ENCODE measurements around the gene CISD3.

The CISD3 gene

DNA sequence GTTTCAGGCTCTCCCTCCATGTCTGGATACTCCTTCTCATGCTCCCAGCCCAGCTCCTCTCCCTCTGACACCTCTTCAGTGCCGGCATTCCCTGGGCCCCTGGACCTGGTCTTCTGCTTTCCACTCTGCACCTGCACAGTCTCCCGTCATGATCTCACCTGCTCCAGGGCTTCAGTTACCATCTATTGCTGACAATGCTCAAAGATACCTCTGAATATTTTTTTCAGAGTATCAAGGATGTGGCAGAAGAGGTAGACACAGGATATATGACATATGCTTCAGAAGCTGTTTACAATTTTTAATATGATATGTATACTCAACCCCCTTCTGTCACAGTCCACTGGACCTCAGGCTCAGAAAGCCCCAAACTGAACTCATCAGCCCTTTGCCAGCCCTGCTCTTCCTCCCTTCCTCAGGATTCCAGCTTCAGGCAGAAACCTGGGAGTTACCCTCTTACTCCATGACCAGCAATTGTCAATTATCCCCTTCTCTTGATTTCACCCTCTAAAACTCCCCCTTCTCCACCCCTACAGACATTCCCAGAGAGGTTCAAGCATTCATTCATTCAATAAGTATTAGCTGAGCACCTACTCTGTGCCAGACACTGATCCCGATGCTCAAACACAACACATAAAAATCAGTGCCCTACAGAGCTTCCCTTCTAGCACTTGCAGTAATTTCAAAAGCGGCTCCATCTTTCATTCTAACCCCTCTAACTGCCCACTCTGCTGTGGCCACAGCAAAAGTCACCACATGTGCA is 32.9 kb upstream of the CISD3 start:
- H3K4me1 ChIP-seq (ENCODE audit: insufficient read depth, insufficient read length) = peaks cover 2% of the 10 kb centered on the region
- H3K36me3 ChIP-seq (ENCODE audit: insufficient read depth, insufficient read length, low read length) = no peaks in the 10 kb centered on the region
- no peak overlapping the region for H3K9ac ChIP-seq (ENCODE audit: insufficient read length, low read depth)
- H3K9me3 ChIP-seq (ENCODE audit: insufficient read depth, low read length) = no peaks in the 10 kb centered on the region
- no peak for DNase-seq (ENCODE audit: low read depth, low spot score)
- peaks cover 56% of the 10 kb centered on the region for H3K27me3 ChIP-seq (ENCODE audit: insufficient read depth, insufficient read length)
- H3K4me3 ChIP-seq (ENCODE audit: insufficient read length, low read depth) = no peak overlapping the region
- TF ChIP-seq SUZ12 (IDR thresholded peaks at IDR 0.05; ENCODE audit: extremely low read depth, insufficient read depth, insufficient read length) (no peak), ZNF274 (IDR thresholded peaks at IDR 0.05; ENCODE audit: low read depth, low read length) (no peak), YY1 (IDR thresholded peaks at IDR 0.05; ENCODE audit: insufficient read depth, insufficient read length) (no peak)

- no peak overlapping the region for H3K4me3 ChIP-seq (ENCODE audit: insufficient read length, low read depth)
- TF ChIP-seq ZNF274 (IDR thresholded peaks at IDR 0.05; ENCODE audit: low read depth, low read length) = no peak
- TF ChIP-seq YY1 (IDR thresholded peaks at IDR 0.05; ENCODE audit: insufficient read depth, insufficient read length) = no peak
- TF ChIP-seq SUZ12 (IDR thresholded peaks at IDR 0.05; ENCODE audit: extremely low read depth, insufficient read depth, insufficient read length) = no peak
- H3K36me3 ChIP-seq (ENCODE audit: insufficient read depth, insufficient read length, low read length) = no peaks in the 10 kb centered on the region
- no peak for DNase-seq (ENCODE audit: low read depth, low spot score)
- peaks cover 69% of the 10 kb centered on the region for H3K27me3 ChIP-seq (ENCODE audit: insufficient read depth, insufficient read length)
- H3K9me3 ChIP-seq (ENCODE audit: insufficient read depth, low read length) = no peaks in the 10 kb centered on the region
- peaks cover 10% of the 10 kb centered on the region for H3K4me1 ChIP-seq (ENCODE audit: insufficient read depth, insufficient read length)
- no peak overlapping the region for H3K9ac ChIP-seq (ENCODE audit: insufficient read length, low read depth)
Measured at GRCh38 chr17:38698760-38699159, 31.4 kb upstream of the CISD3 start.

DNA sequence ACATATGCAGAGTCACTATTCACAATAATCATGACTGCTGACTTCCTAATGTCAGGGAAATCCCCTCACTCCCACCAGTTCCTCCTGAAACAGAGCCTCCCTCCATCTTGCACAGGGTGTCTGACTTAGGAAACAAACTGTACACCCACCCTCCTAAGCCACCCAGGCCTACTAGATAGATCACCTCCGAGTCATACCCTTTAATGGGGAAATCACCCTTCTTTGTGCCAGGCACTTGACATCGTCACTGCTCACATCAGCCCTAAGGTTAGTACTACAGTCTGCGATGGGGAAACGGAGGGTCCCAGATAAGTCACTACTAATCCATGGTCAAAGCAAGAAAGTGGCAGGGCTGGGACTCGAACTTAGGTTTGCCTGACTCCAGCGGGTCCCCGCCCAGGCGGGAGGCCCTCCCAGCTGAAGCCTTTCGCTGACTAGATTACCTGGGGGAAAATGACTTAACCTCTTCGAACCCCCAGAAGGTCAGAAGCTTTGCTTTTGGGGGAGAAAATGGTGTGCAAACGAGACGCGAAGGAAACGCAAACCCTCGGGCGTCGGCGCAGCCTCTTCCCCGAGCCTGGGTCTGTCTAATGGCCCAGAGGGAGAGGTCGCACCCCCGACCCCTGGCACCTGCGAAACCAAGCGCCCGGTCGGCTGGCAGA is 28.5 kb upstream of the CISD3 start:
- H3K9me3 ChIP-seq (ENCODE audit: insufficient read depth, low read length) = no peaks in the 10 kb centered on the region
- peaks cover 20% of the 10 kb centered on the region for H3K4me1 ChIP-seq (ENCODE audit: insufficient read depth, insufficient read length)
- H3K27me3 ChIP-seq (ENCODE audit: insufficient read depth, insufficient read length) = peaks cover 84% of the 10 kb centered on the region
- no peaks in the 10 kb centered on the region for H3K36me3 ChIP-seq (ENCODE audit: insufficient read depth, insufficient read length, low read length)
- peak overlapping the region; percentile 76 for H3K9ac ChIP-seq (ENCODE audit: insufficient read length, low read depth)
- H3K4me3 ChIP-seq (ENCODE audit: insufficient read length, low read depth) = peak overlapping the region; percentile 69
- no peak for DNase-seq (ENCODE audit: low read depth, low spot score)
- TF ChIP-seq YY1 (IDR thresholded peaks at IDR 0.05; ENCODE audit: insufficient read depth, insufficient read length) (no peak), ZNF274 (IDR thresholded peaks at IDR 0.05; ENCODE audit: low read depth, low read length) (no peak), SUZ12 (IDR thresholded peaks at IDR 0.05; ENCODE audit: extremely low read depth, insufficient read depth, insufficient read length) (no peak)

GRCh38 chr17:38702166-38702915 is 27.8 kb upstream of the CISD3 start:
- Histone ChIP-seq H3K9ac (ENCODE audit: insufficient read length, low read depth) (peak overlapping the region; percentile 76), H3K4me3 (ENCODE audit: insufficient read length, low read depth) (peak overlapping the region; percentile 69), H3K9me3 (ENCODE audit: insufficient read depth, low read length) (no peaks in the 10 kb centered on the region), H3K27me3 (ENCODE audit: insufficient read depth, insufficient read length) (peaks cover 84% of the 10 kb centered on the region), H3K36me3 (ENCODE audit: insufficient read depth, insufficient read length, low read length) (peaks cover under 1% of the 10 kb centered on the region), H3K4me1 (ENCODE audit: insufficient read depth, insufficient read length) (peaks cover 21% of the 10 kb centered on the region)
- TF ChIP-seq SUZ12 (IDR thresholded peaks at IDR 0.05; ENCODE audit: extremely low read depth, insufficient read depth, insufficient read length) (peak; percentile 33), YY1 (IDR thresholded peaks at IDR 0.05; ENCODE audit: insufficient read depth, insufficient read length) (no peak)
- DNase-seq (ENCODE audit: low read depth, low spot score) = no peak

GRCh38 chr17:38702916-38703741 is 27.0 kb upstream of the CISD3 start:
- no peak for TF ChIP-seq YY1 (IDR thresholded peaks at IDR 0.05; ENCODE audit: insufficient read depth, insufficient read length)
- TF ChIP-seq SUZ12 (IDR thresholded peaks at IDR 0.05; ENCODE audit: extremely low read depth, insufficient read depth, insufficient read length) = peak; percentile 22
- TF ChIP-seq ZNF274 (IDR thresholded peaks at IDR 0.05; ENCODE audit: low read depth, low read length) = no peak
- peak overlapping the region; percentile 76 for H3K9ac ChIP-seq (ENCODE audit: insufficient read length, low read depth)
- H3K36me3 ChIP-seq (ENCODE audit: insufficient read depth, insufficient read length, low read length) = peaks cover 8% of the 10 kb centered on the region
- H3K27me3 ChIP-seq (ENCODE audit: insufficient read depth, insufficient read length) = peaks cover 84% of the 10 kb centered on the region
- H3K4me3 ChIP-seq (ENCODE audit: insufficient read length, low read depth) = peak overlapping the region; percentile 69
- H3K9me3 ChIP-seq (ENCODE audit: insufficient read depth, low read length) = no peaks in the 10 kb centered on the region
- peaks cover 24% of the 10 kb centered on the region for H3K4me1 ChIP-seq (ENCODE audit: insufficient read depth, insufficient read length)
- DNase-seq (ENCODE audit: low read depth, low spot score) = no peak

DNA sequence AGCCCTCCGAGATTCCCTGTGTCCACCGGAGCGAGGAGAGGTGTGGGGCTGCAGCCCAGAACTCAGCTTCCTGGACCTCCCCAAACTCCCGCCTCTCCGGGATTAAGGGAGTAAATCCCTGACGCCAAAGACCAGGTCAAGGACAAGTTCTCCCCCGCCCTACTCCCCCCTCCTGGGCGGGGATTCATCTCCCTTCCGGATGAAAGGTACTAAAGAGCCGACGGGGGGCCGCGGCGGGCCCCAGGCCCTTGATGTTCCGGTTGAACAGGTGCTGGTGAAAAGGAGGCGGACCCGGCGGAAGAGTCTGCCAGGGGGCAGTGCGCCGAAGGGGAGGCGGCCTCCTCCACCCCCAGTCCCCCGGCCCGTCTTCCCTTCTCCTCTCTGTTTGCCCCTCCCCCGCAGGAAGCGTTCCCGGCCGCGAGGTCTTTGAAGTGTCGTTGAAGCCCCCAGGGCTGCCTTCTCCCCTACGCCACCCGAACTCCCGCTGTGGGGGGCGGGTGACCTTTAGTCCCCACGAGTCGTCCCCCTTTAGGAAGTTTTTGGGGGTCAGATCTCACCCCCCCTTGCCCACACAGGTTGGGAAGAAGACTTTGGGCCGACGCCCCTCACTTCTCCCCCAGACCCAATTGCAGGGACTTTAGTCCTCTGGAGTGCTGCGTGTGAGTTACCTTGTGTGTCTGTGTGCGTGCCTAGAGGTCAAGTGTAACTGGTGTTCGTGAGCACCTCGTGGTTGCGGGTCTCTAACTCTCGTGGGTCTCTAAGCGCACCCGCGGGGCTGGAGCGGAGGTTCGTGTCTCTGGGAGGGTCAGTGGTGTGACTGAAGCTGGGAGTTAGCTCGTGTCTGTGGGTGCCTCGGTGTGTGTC is 26.2 kb upstream of the CISD3 start:
- peaks cover 26% of the 10 kb centered on the region for H3K4me1 ChIP-seq (ENCODE audit: insufficient read depth, insufficient read length)
- H3K36me3 ChIP-seq (ENCODE audit: insufficient read depth, insufficient read length, low read length) = peaks cover 8% of the 10 kb centered on the region
- peak; percentile 57 for DNase-seq (ENCODE audit: low read depth, low spot score)
- peak overlapping the region; percentile 69 for H3K4me3 ChIP-seq (ENCODE audit: insufficient read length, low read depth)
- peaks cover 80% of the 10 kb centered on the region for H3K27me3 ChIP-seq (ENCODE audit: insufficient read depth, insufficient read length)
- no peaks in the 10 kb centered on the region for H3K9me3 ChIP-seq (ENCODE audit: insufficient read depth, low read length)
- TF ChIP-seq YY1 (IDR thresholded peaks at IDR 0.05; ENCODE audit: insufficient read depth, insufficient read length) = no peak
- no peak for TF ChIP-seq ZNF274 (IDR thresholded peaks at IDR 0.05; ENCODE audit: low read depth, low read length)
- TF ChIP-seq SUZ12 (IDR thresholded peaks at IDR 0.05; ENCODE audit: extremely low read depth, insufficient read depth, insufficient read length) = peak; percentile 10
- H3K9ac ChIP-seq (ENCODE audit: insufficient read length, low read depth) = peak overlapping the region; percentile 66

Data from NT2/D1 (cell line).